K562 (cell line): ENCODE data around the gene WNT11. TPM values are rescaled to one million over a fixed set of nuclear protein-coding genes. Genes with fewer than 3 reads are reported as not detected.

Source experiments
- ATAC-seq: fragments of 200-7000 bp; cut with Tn5 transposase; 3 replicates; pipeline ENCODE4 v1.9.1; 2020; ENCODE audit warnings: moderate library complexity
- BruUV-seq: library from RNA; stranded (reverse); fragments of 400-500 nt; replicated peaks from 2 replicates; lab custom pipeline; 2021; lab: Mats Ljungman, UMichigan
- CTCF ChIA-PET: fragments of 300-600 bp; formaldehyde crosslinking; extraction: SDS; loops from one replicate; lab custom pipeline; 2021; ENCODE audit warnings: low intra/inter-chr PET ratio; lab: Yijun Ruan, JAX
- POLR2A ChIA-PET: fragments of 300-600, 350-650 bp; sonication (Branson Sonifier 250); formaldehyde crosslinking; extraction: SDS; loops from one replicate; lab custom pipeline; 2021; ENCODE audit warnings: antibody characterized with exemption, inconsistent platforms; lab: Yijun Ruan, JAX
- DNase-seq, 4 experiments: peaks; one replicate each; pipeline versions ENCODE4 v3.0.0 to v3.0.0-alpha.2; 2011 to 2018; ENCODE audit warnings: low spot score in 3 of 4, mixed read lengths in 3 of 4; ENCODE audit errors: extremely low read depth in 1 of 4
- FAIRE-seq: peaks from 2 replicates; lab custom pipeline; 2011; peaks lifted over from hg19 to GRCh38; lab: Jason Lieb, UNC
- H2AFZ ChIP-seq: 2 replicates; pipeline ENCODE4 v1.6.0; 2011; ENCODE audit warnings: low read depth, low read length, control low read depth, inconsistent platforms
- H3K27ac ChIP-seq: fragments of 200-600 bp; 3 replicates; pipeline ENCODE4 v1.8.0; 2011; ENCODE audit warnings: low read depth, mild to moderate bottlenecking, control low read depth, inconsistent platforms, low read length, moderate library complexity, mixed read lengths; ENCODE audit errors: extremely low read depth
- H3K27me3 ChIP-seq, 2 experiments: fragments of 300-600 bp in 1 of 2; 2 replicates in 1 of 2; 3 replicates in 1 of 2; pipeline versions ENCODE4 v1.6.0 to v1.8.0; 2011; ENCODE audit warnings: inconsistent platforms in 2 of 2, low read length in 2 of 2, mild to moderate bottlenecking in 1 of 2, mixed read lengths in 1 of 2, moderate library complexity in 1 of 2; ENCODE audit not compliant: control insufficient read depth in 2 of 2, insufficient read depth in 2 of 2
- H3K36me3 ChIP-seq: fragments of 300-600 bp; 3 replicates; pipeline ENCODE4 v1.8.0; 2011; ENCODE audit warnings: mild to moderate bottlenecking, low read length, inconsistent platforms; ENCODE audit not compliant: control insufficient read depth, insufficient read depth
- H3K4me1 ChIP-seq, 2 experiments: fragments of 200-600 bp in 1 of 2; replicated peaks in 1 of 2; 2 replicates in 1 of 2; 3 replicates in 1 of 2; pipeline versions ENCODE4 v1.5.1 to v1.8.0; 2011; ENCODE audit warnings: inconsistent platforms in 2 of 2, low read length in 2 of 2, mild to moderate bottlenecking in 1 of 2, mixed read lengths in 1 of 2, moderate library complexity in 1 of 2; ENCODE audit not compliant: control insufficient read depth in 2 of 2, insufficient read depth in 2 of 2
- H3K4me2 ChIP-seq: 2 replicates; pipeline ENCODE4 v1.6.1; 2011; ENCODE audit warnings: low read length, control low read depth, inconsistent platforms, mixed read lengths; ENCODE audit not compliant: insufficient read depth
- H3K4me3 ChIP-seq: fragments of 200-600 bp; sonication (generic), shearing (Covaris generic); 2 replicates; pipeline ENCODE4 v1.5.1; 2016; ENCODE audit warnings: control low read depth, inconsistent platforms
- H3K79me2 ChIP-seq: fragments of 200-600 bp; 3 replicates; pipeline ENCODE4 v1.8.0; 2011; ENCODE audit warnings: low read length, inconsistent platforms; ENCODE audit not compliant: control insufficient read depth, insufficient read depth
- H3K9ac ChIP-seq, 2 experiments: 2 replicates each; pipeline versions ENCODE4 v1.6.0 to v1.6.1; 2011; ENCODE audit warnings: low read depth in 2 of 2, low read length in 2 of 2, control low read depth in 1 of 2, inconsistent platforms in 1 of 2, mild to moderate bottlenecking in 1 of 2, mixed read lengths in 1 of 2; ENCODE audit not compliant: insufficient read depth in 1 of 2
- H3K9me1 ChIP-seq: one replicate; pipeline ENCODE4 v1.6.0; 2011; ENCODE audit warnings: inconsistent platforms, mild to moderate bottlenecking, low read length, moderate library complexity; ENCODE audit not compliant: control insufficient read depth, insufficient read depth
- H3K9me3 ChIP-seq: replicated peaks from 2 replicates; pipeline ENCODE4 v1.5.1; 2011; ENCODE audit warnings: low read depth, low read length, inconsistent platforms; ENCODE audit not compliant: control insufficient read depth, insufficient read depth
- H4K20me1 ChIP-seq: replicated peaks from 2 replicates; pipeline ENCODE4 v1.6.1; 2011; ENCODE audit warnings: low read length, inconsistent platforms, mixed read lengths; ENCODE audit not compliant: control insufficient read depth, insufficient read depth
- BCOR ChIP-seq: fragments of 450-650 bp; IDR thresholded peaks from 2 replicates; pipeline ENCODE4 v1.6.1; 2016
- CHD4 ChIP-seq: fragments of 200-600 bp; sonication (generic); IDR thresholded peaks from 3 replicates; pipeline ENCODE4 v1.6.1; 2012; ENCODE audit warnings: low read depth, mild to moderate bottlenecking, mixed read lengths, low read length, inconsistent platforms; ENCODE audit not compliant: insufficient read depth, insufficient replicate concordance, poor library complexity, severe bottlenecking
- CREB3L1 ChIP-seq: fragments of 450-650 bp; IDR thresholded peaks from 2 replicates; pipeline ENCODE4 v1.6.1; 2014; ENCODE audit warnings: low read depth, mild to moderate bottlenecking, moderate library complexity, borderline replicate concordance
- EWSR1 ChIP-seq: fragments of 450-650 bp; IDR thresholded peaks from 2 replicates; pipeline ENCODE4 v1.6.1; 2018; ENCODE audit warnings: borderline replicate concordance, mild to moderate bottlenecking, low read depth, moderate library complexity; ENCODE audit not compliant: partially characterized antibody
- FOXK1 ChIP-seq: sonication (generic); formaldehyde crosslinking; IDR thresholded peaks from 2 replicates; pipeline ENCODE4 v1.8.0; 2022; ENCODE audit warnings: missing genetic modification reagents, mild to moderate bottlenecking, borderline replicate concordance
- HDAC8 ChIP-seq: fragments of 450-650 bp; IDR thresholded peaks from 2 replicates; pipeline ENCODE4 v1.6.1; 2016; ENCODE audit warnings: mild to moderate bottlenecking, missing genetic modification characterization, moderate library complexity, missing compliant biosample characterization
- HLTF ChIP-seq: fragments of 450-650 bp; IDR thresholded peaks from 2 replicates; pipeline ENCODE4 v1.6.1; 2016
- MCM2 ChIP-seq: fragments of 450-650 bp; IDR thresholded peaks from 2 replicates; pipeline ENCODE4 v1.6.1; 2017; ENCODE audit warnings: low read depth, mild to moderate bottlenecking
- PKNOX1 ChIP-seq: fragments of 450-650 bp; IDR thresholded peaks from 2 replicates; pipeline ENCODE4 v1.6.1; 2016
- RBM25 ChIP-seq: fragments of 200-400 bp; formaldehyde crosslinking; IDR thresholded peaks from 2 replicates; pipeline ENCODE4 v1.6.1; 2018; ENCODE audit warnings: low read length, low read depth, moderate library complexity; ENCODE audit not compliant: severe bottlenecking
- TAF1 ChIP-seq: IDR thresholded peaks from 2 replicates; pipeline ENCODE4 v1.6.1; 2011; ENCODE audit warnings: mild to moderate bottlenecking, low read length, moderate library complexity; ENCODE audit not compliant: insufficient read depth, control insufficient read depth, severe bottlenecking; ENCODE audit errors: extremely low read depth
- WGBS: fragments of 100-300 bp; shearing (Covaris generic); methylation state at CpG from one replicate; pipeline ENCODE4 v1.1.6; 2016; ENCODE audit warnings: low coverage, mixed read lengths; ENCODE audit not compliant: insufficient coverage; ENCODE audit errors: missing lambda C conversion rate; 5-methylcytosine and 5-hydroxymethylcytosine counted together
- in situ Hi-C: fragments of 300-500 bp; cut with MboI; formaldehyde crosslinking; loops from 4 replicates; pipeline ENCODE4 v1.15.0; 2018; ENCODE audit warnings: inconsistent platforms, mixed read lengths
- intact Hi-C: fragments of 100-400 bp; cut with micrococcal nuclease; formaldehyde crosslinking; loops from 2 replicates; pipeline ENCODE4 v1.14.2; 2022
- polyA plus RNA-seq, 8 experiments: library from polyadenylated mRNA; depleted of rRNA in 4 of 8; stranded (reverse) in 5 of 8; unstranded in 3 of 8; fragments of >200 nt; fragmentation: Nextera tagmentation in 2 of 8; fragmentation: Illumina TruSeq in 1 of 8; extraction: Ambion mirVana in 2 of 8; extraction: Trizol in 1 of 8; gene quantifications; 2 replicates each; pipeline versions ENCODE4 v1.2.1 to v1.2.3, GENCODE V29; 2011 to 2014; ENCODE audit warnings: inconsistent platforms in 1 of 8, missing spikeins in 1 of 8
- total RNA-seq, 7 experiments: library from RNA; depleted of rRNA in 6 of 7; stranded (reverse); fragments of >200 nt in 6 of 7; fragmentation: Illumina TruSeq in 2 of 7; extraction: Trizol in 2 of 7; gene quantifications; 2 replicates each; pipeline versions ENCODE4 v1.2.1 to v1.2.3, GENCODE V29; 2011 to 2021; ENCODE audit warnings: low replicate concordance in 1 of 7
- TF ChIP-seq, protein P1 (sequence below), 2 experiments: fragments of 450-650 bp; IDR thresholded peaks; 2 replicates each; pipeline ENCODE4 v1.6.1; 2018; ENCODE audit warnings: mild to moderate bottlenecking in 2 of 2, low read depth in 1 of 2; ENCODE audit not compliant: partially characterized antibody in 2 of 2

The WNT11 gene
- total and polyA plus RNA-seq, 9 of the 15 experiments (the other 6 are each of a cell fraction or from before 2014, with no cell fraction given): 0.03 to 0.20 (median 0.09) TPM; not detected in 4

GRCh38 chr11:76212086-76213035 is 6.1 kb upstream of the WNT11 start:
- no peak for FAIRE-seq
- intact Hi-C loops (no loop called here), in situ Hi-C loops (no loop called here)
- H3K9ac ChIP-seq: 0 out of 4 replicates have a peak overlapping the region, but pooled peaks of 1 of the 2 experiments have one; percentile 42
- POLR2A ChIA-PET: interaction anchor here (0.6 to 0.7 kb wide), 4 partner anchors 12 to 889 kb away, joined by 3 read pairs; no protein-coding TSS in a partner anchor
- DNase-seq: no peak
- BruUV-seq: no TSS peak
- CTCF ChIA-PET: no interaction called here
- peaks cover 5 to 37% of the 10 kb centered on the region in 2 experiments; a peak in 3 of 5 replicates for H3K4me1 ChIP-seq
- H2AFZ ChIP-seq: no peak overlapping the region
- no peaks in the 10 kb centered on the region for H3K36me3 ChIP-seq
- no peaks in the 10 kb centered on the region for H3K9me1 ChIP-seq
- H3K79me2 ChIP-seq: no peaks in the 10 kb centered on the region
- H4K20me1 ChIP-seq: no peaks in the 10 kb centered on the region
- no peak overlapping the region for H3K27ac ChIP-seq
- 27% methylated on average over 7 of the region's 7 CpGs for WGBS
- no peak overlapping the region for H3K4me3 ChIP-seq
- H3K9me3 ChIP-seq: no peaks in the 10 kb centered on the region
- no peak for ATAC-seq
- peaks cover 0 to 4% of the 10 kb centered on the region in 2 experiments; a peak in 1 of 5 replicates for H3K27me3 ChIP-seq
- H3K4me2 ChIP-seq: no peak overlapping the region
- no peak for TF ChIP-seq HDAC8
- no peak for TF ChIP-seq EWSR1
- no peak for TF ChIP-seq HLTF
- TF ChIP-seq FOXK1: no peak
- TF ChIP-seq TAF1: no peak
- TF ChIP-seq RBM25: peak; percentile 90
- peak; percentile 81 for TF ChIP-seq CHD4
- no peak for TF ChIP-seq PKNOX1
- TF ChIP-seq, protein P1, sequence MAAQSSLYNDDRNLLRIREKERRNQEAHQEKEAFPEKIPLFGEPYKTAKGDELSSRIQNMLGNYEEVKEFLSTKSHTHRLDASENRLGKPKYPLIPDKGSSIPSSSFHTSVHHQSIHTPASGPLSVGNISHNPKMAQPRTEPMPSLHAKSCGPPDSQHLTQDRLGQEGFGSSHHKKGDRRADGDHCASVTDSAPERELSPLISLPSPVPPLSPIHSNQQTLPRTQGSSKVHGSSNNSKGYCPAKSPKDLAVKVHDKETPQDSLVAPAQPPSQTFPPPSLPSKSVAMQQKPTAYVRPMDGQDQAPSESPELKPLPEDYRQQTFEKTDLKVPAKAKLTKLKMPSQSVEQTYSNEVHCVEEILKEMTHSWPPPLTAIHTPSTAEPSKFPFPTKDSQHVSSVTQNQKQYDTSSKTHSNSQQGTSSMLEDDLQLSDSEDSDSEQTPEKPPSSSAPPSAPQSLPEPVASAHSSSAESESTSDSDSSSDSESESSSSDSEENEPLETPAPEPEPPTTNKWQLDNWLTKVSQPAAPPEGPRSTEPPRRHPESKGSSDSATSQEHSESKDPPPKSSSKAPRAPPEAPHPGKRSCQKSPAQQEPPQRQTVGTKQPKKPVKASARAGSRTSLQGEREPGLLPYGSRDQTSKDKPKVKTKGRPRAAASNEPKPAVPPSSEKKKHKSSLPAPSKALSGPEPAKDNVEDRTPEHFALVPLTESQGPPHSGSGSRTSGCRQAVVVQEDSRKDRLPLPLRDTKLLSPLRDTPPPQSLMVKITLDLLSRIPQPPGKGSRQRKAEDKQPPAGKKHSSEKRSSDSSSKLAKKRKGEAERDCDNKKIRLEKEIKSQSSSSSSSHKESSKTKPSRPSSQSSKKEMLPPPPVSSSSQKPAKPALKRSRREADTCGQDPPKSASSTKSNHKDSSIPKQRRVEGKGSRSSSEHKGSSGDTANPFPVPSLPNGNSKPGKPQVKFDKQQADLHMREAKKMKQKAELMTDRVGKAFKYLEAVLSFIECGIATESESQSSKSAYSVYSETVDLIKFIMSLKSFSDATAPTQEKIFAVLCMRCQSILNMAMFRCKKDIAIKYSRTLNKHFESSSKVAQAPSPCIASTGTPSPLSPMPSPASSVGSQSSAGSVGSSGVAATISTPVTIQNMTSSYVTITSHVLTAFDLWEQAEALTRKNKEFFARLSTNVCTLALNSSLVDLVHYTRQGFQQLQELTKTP (IDR thresholded peaks at IDR 0.05; ENCODE audit: low read depth in 1 of 2, partially characterized antibody in 2 of 2): no peak
- TF ChIP-seq BCOR: peak; percentile 88
- TF ChIP-seq MCM2: no peak
- TF ChIP-seq CREB3L1: no peak
